Activated CD4-positive, CD25-positive, alpha-beta regulatory T cell treated with anti-CD3 and anti-CD28 coated beads, Interleukin-2, amount 50 U/mL, for 72 hours (primary cell): ENCODE results near the gene SPEM1.
"Not testable (repeated sequence)": the region's sequence is repeated elsewhere in the genome, so short reads cannot be mapped to it uniquely, and the experiment has no call there.

Experiments used
- DNase-seq: peaks from one replicate; pipeline ENCODE4 v3.0.0; 2021

Gene SPEM1

GRCh38 chr17:7443499-7444485 is 23.7 kb downstream of the SPEM1 start:
- no peak for DNase-seq

DNA sequence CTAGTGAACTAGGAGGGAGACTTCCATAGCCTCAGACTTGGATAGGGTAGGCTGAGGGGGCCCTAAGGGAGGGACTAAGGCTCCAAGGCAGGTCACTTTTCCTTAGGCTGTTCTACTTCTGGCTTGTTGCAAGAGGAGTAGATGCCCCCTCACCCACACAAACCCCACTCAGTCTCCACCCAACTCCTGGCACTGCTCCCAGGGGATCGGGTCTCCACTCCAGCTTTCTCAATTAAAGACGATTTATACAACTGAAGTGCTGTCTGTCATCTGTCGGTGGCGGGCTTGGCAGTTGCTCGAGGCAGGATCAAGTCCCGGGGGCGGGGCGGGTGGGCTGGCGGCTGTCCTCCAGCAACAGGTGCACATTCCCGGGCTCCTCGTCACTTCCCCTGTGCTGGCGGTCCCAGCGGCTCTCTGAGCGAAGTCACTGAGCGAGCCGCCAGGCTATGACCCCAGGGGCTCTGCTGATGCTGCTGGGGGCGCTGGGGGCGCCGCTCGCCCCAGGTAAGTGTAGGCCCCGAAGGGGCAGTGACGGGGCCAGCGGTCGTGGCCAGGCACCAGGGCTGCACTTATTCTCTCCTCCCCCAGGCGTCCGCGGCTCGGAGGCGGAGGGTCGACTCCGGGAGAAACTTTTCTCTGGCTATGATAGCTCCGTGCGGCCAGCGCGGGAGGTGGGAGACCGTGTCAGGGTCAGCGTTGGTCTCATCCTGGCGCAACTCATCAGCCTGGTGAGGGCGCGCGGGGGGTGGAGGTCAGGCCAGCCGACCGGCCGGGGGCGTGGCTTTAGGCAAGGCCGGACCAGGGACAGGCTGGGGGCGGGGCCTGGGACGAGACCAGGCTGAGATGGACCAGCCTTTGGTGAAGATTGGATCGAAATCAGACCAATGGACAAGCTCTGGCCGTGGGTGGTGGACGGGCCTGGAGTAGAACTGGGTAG is 24.8 kb downstream of the SPEM1 start, which contains the start of gene CHRNB1:
CHRNB1 (plus strand) TSS at position 380 of the 937 bp plus-strand sequence; CDS start at position 447, 67 bp downstream.
- DNase-seq: no peak

DNA sequence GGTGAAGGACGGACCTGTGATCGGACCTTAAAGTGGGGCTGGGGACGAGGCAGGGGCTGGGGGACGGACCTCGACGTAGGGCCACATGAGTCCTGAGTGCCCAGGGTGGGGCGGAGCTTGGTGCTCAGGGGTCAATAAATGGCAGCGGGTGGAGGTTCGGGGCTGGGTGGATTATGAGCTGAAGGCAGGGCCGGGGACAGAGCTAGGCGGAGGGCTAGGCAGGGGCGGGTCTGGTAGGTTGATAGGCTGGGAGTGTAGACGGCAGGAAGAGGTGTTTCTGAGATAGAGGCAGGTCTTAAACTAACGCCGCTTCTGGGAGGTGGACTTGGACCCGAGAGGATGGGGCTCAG is 25.5 kb downstream of the SPEM1 start:
- no peak for DNase-seq

DNA sequence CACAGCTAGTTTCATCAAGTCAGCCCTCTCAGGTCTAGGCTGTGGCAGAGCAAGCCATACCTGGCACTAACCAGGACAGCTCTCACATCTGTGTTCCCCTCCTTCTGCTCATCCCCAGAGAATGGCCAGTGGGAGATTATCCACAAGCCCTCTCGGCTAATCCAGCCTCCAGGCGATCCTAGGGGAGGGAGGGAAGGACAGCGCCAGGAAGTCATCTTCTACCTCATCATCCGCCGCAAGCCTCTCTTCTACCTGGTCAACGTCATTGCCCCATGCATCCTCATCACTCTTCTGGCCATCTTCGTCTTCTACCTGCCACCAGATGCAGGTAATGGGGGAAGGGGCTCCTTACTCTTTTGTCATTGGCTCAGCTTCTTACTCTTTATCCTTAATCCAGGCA is 28.3 kb downstream of the SPEM1 start:
- DNase-seq: no peak

DNA sequence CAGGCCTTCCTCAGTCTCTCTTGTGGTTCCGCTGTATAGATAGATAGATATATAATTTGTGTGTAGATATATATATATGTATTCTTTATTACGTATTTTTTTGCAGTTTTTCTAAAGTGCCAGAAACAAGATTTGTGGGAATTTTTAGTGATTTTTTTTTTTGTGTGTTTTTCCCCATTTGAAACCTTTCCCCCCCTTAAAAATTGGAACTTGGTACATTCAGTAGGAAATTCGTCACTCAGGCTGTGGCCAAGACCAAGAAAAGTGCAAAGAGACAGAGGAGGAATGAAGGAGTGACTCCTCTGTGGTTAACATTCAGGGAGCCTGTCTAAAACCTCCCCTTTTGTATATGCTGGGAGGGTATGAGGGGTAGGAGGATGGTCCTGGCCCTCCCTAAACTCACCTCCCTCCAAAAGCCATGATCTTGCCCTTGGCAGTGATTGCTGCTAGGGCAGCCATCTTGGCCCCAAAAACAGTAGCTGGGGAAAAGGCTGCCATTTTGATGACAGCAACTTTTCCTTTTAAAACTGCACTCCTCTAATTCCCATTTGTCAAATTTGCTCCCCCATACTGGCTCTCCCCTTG is 39.9 kb downstream of the SPEM1 start:
- no peak for DNase-seq

DNA sequence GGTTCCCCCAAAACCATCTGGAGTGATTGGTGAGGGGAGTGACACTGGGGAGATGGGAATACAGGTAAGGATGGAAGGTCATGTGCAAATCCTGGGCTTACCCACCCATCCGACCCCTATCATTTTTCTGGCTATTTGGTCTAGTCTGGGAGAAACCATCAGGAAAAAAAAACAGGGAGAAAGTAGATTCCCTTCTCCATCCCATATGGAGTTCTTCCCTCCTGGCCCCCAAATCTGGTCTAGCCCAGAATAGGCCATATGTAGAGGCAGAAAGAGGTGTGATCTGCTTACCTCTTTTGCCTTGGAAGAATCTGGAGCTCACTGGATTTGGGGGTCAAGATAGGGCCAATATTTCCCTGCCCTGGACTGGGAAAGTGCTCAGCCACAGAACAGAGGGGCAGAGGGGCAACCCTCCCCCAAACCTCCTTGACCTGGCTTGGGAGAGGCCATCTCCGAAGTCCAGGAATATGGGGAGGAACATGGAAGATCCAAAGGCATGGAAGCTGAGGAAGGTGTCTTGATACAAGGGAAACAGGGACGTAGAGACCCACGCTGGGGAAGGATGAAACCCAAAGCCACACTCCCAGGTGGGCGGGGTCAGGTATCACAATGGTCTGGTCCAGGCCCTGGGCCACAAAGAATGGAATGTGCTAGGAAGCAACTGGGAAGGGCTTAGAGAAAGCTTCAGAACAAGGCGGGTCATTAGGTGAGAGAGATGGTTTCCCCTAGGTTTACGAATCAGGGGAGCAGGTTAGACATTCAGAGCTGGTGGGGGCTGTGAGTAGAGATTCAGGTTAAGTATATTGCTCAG is 40.9 kb downstream of the SPEM1 start:
- DNase-seq: no peak

- no peak for DNase-seq
Measured at GRCh38 chr17:7462474-7463371, 42.6 kb downstream of the SPEM1 start.

DNA sequence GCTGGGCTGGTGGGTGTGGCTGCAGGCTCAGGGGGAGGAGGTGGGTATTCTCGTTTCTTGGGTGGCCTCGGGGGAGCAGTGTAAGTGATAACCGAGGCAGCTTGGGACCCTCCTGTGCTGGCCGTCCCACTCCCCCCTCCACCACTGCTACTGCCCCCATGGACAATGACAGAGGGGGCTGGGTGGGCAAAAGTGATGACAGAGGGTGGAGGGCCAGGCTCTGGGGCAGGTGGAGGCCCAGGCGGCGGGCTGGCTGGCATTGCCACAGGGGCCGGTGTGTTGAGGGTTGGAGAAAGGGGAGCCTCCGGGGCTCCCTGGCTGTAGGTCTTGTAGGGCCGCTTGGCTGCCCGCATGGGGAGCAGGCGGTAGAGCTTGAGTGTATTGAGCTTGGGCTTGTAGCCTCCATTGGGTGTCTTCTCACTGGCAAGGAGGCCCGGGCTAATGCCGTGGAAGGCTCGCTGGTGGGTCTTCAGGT is 43.3 kb downstream of the SPEM1 start:
- no peak for DNase-seq

DNA sequence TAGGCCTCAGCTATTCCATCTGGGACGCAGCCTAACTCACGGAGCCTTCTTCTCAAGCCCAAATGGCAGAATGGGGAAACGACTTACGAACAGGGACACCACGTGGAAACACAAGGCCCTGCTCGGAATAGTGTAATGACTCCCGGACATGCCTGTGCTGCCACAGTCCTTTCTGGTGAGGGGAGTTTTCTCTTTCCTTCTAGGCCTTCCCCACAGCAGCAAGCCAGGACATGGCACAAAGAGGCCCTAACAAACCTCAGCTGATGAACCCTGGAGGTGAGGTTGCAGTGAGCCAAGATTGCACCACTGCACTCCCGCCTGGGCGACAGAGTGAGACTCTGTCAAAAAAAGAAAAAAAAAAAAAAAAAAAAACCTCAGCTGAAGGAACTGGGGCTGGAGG is 44.0 kb downstream of the SPEM1 start:
- no peak for DNase-seq

GRCh38 chr17:7465597-7466275 is 45.6 kb downstream of the SPEM1 start:
- DNase-seq: no peak

DNA sequence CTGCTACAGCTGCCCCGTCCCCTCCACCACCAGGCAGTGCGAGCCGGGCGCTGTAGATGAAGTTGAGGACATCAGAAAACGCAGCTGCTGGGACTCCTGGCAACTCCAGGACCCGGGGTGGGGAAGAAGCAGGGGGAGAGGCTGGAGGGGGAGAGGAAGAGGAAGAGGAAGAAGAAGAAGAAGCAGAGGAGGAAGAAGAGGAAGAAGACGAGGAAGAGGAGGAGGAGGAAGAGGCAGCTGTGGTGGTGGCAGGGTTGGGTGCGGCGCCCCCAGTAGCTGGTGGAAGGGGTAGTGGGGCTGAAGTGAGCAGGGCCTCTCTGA is 46.2 kb downstream of the SPEM1 start:
- DNase-seq: no peak

- no peak for DNase-seq
Measured at GRCh38 chr17:7466639-7467341, 46.7 kb downstream of the SPEM1 start.

DNA sequence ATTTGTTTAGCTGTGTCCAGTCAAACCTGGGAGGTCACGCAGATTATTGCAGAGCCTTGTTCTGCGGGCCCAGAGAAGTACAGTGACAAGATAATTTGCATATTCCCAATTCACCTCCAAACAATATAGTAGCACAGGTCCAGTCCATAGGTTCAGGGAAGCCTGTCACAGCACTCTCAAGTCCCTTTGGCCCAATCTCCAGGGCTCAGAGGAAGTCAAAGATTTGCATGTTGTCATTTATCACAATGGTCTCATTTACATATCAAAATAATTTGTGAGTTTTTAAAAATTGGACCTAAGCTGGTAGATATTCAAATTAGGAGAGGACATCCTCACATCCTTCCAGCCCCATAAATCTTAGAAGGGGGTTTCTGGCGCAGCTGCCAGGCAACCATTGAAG is 47.4 kb downstream of the SPEM1 start:
- DNase-seq: no peak

DNA sequence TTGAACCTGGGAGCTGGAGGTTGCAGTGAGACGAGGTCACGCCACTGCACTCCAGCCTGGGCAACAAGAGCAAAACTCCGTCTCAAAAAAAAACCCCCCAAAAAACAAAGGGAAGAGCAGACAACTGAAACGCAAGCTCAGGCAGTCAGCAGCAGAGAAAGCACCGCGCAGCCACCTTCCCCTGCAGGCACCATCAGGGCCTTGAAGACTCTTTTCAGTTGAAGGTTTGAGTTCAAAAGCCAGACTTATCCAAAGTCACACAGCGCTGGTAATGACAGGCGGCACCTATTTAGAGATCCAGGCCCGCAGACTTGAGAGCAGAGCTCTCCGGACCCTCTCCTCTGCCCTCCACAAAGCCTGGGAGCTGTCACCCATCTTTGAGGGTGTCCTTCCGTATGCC is 48.2 kb downstream of the SPEM1 start:
- DNase-seq: no peak

DNA sequence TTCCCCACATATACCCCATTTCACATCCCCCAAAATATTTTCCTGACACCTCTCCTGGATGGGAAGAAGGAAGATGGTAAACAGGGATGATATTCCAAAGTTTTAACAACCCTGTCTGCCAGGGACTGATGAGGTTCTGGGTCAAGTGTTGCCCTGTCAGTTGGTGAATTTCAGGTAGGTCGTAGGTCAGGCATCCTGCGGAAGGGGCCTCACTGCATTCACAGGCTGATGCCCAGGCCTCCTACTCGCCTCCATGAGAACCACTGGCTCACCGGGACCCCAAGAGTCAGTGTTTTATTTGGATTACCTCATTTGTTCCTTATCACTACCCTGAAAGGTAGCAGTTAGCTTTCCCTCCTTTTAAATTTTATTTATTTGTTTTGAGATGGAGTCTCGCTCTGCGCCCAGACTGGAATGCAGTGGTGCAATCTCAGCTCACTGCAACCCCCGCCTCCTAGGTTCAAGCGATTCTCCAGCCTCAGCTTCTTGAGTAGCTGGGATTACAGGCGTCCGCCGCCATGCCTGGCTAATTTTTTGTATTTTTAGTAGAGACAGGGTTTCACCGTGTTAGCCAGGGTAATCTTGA is 48.8 kb downstream of the SPEM1 start:
- no peak for DNase-seq

GRCh38 chr17:7469843-7470242 is 49.7 kb downstream of the SPEM1 start:
- DNase-seq: not testable (repeated sequence)

- not testable (repeated sequence) for DNase-seq
Measured at GRCh38 chr17:7470457-7470973, 50.4 kb downstream of the SPEM1 start.
